Measurements from ENCODE around the gene NUDT1. TPM values are rescaled to one million over a fixed set of nuclear protein-coding genes. Genes with fewer than 3 reads are reported as not detected.

The NUDT1 gene
- total RNA-seq, 3 donors from 2014 or later, result 83.7 to 105 (median 96.8) TPM

GRCh38 chr7:2244404-2244995, 2.5 kb downstream of the NUDT1 start:
- peaks cover 28% of the 10 kb centered on the region for H3K4me1 Mint-ChIP-seq (ENCODE audit: low read depth)
- DNase-seq, result no peak
- H3K4me3 Mint-ChIP-seq, result no peak overlapping the region
- no peaks in the 10 kb centered on the region for H3K36me3 Mint-ChIP-seq (ENCODE audit: insufficient read depth)
- ATAC-seq, result no peak
- H3K27me3 Mint-ChIP-seq (ENCODE audit: low read depth), result no peaks in the 10 kb centered on the region
- H3K9me3 Mint-ChIP-seq, result no peaks in the 10 kb centered on the region

DNA sequence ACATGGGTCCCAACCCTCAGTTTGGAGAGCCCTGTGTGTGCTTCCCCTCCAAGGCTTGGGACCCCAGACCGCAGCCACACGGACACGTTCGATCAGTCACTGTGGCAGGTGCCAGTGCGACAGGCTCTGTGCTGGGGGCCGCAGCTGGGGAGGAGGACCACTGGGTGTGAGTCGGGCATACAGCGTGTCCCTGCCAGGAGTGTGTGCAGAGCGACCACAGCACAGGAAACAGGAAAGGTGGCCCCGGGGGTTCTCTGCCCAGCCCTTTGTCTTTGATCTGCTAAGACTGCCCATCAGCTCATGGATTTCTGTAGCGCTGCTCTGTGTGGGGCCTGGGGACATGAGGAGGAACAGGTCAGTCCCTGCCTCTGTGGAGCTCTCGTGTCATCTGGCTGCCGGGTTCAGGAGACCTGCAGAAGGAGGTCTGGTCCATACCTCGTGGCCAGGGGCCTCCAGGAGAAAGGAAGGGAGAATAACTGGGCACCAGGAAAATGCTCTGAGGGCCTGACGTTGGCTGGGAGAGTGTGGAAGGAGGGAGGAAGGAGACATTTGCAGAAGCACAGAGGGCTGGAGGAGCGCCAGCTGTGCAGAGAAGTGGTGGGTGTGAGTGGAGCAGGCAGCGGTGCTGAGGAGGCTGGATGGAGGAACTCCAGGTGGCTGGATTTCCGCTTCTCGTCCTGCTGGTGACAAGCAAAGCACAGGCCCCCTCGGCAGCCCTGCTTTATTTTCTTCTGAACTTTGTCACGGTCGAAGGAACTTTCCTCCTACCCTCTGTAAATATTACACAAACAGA, 4.1 kb downstream of the NUDT1 start:
- peaks cover 3% of the 10 kb centered on the region for H3K36me3 Mint-ChIP-seq (ENCODE audit: insufficient read depth)
- H3K27me3 Mint-ChIP-seq (ENCODE audit: low read depth), result no peaks in the 10 kb centered on the region
- no peak overlapping the region for H3K4me3 Mint-ChIP-seq
- no peaks in the 10 kb centered on the region for H3K9me3 Mint-ChIP-seq
- H3K4me1 Mint-ChIP-seq (ENCODE audit: low read depth), result peaks cover 25% of the 10 kb centered on the region
- no peak for ATAC-seq
- no peak for DNase-seq

DNA sequence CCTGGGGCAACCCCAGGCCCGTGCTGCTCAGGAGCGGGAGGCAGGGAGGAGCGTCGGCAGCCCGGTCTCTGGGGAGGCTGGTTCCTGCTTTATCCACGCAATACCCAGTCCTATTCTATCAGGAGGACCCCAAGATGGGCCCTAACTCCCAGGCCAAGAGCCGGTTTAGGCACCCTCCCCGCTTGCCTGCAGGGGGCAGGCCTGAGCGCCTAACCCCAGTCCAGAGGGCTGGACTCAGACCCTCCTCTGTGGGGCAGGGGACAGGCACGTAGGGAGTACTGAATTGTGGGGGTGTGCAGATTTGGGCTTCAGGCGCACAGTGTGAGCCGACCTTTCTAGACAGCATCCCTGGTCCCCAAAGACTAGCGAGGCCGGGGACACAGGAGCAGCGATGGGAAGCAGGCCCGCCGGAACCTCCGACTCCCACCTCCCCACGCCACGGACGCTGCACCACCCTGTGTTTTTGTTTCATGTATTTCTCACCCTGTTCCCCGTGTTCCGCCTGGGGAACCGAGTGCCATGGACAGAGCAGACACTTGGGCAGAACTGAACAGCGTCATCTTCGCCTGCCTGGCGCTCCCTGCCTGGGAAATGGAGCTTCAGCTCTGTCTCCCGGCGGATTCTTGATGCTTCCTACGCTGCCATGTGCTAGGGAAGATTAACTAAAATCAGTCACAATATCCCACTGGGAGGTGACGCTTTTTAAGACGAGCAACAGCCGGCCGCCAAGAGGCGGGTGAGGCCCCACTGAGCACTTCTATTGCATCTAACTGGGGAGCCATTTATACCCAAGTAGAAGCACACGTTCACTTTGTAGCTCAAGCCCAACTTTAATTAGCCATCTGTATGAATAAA, 5.3 kb downstream of the NUDT1 start:
- ATAC-seq (peak in 1 of 2 donors; percentile 29), DNase-seq (peak; percentile 17)
- peaks cover 25% of the 10 kb centered on the region for H3K4me1 Mint-ChIP-seq (ENCODE audit: low read depth)
- H3K36me3 Mint-ChIP-seq (ENCODE audit: insufficient read depth), result peaks cover 3% of the 10 kb centered on the region
- no peak overlapping the region for H3K4me3 Mint-ChIP-seq
- no peaks in the 10 kb centered on the region for H3K9me3 Mint-ChIP-seq
- H3K27me3 Mint-ChIP-seq (ENCODE audit: low read depth), result no peaks in the 10 kb centered on the region

DNA sequence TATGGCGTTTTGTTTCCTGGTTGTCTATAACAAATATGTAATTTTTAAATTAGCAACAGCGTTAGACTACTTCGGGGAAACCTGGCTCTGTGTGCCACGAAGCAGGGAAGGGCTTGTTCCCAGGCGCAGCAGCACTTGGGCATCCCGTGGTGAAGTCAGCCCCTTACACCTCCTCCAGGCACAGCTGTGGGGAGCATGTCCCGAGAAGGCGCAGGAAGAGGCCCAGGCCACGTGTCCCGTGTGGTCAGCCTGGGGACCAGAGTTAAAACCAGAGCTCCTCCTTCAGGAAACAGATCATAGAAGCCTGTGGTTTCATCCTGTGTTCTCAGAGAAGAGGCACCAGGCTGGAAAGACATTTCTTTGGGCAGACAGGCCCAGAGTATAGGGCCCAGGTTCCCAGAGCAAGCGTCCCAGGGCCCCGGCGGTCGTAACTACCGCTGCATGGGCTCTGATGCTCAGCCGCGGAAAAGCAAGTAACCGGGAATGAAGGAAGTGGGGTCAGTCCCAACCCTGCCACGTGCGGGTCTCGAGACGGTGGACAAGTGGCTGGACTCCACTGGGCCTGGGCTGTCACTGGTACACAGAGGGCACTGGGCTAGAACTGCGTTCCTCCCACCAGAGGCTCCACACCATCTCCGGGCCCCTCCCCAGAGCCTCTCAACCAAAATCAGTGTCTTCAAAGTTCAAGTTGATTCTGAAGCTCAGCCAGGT, 7.1 kb downstream of the NUDT1 start:
- Mint-ChIP-seq H3K27me3 (ENCODE audit: low read depth) (no peaks in the 10 kb centered on the region), H3K4me1 (ENCODE audit: low read depth) (peaks cover 24% of the 10 kb centered on the region), H3K36me3 (ENCODE audit: insufficient read depth) (peaks cover 3% of the 10 kb centered on the region), H3K4me3 (no peak overlapping the region), H3K9me3 (no peaks in the 10 kb centered on the region)
- ATAC-seq (no peak), DNase-seq (no peak)

GRCh38 chr7:2249744-2250323, 7.8 kb downstream of the NUDT1 start:
- H3K27me3 Mint-ChIP-seq (ENCODE audit: low read depth), result no peaks in the 10 kb centered on the region
- peaks cover 24% of the 10 kb centered on the region for H3K4me1 Mint-ChIP-seq (ENCODE audit: low read depth)
- ATAC-seq (no peak), DNase-seq (no peak)
- H3K9me3 Mint-ChIP-seq, result no peaks in the 10 kb centered on the region
- H3K36me3 Mint-ChIP-seq (ENCODE audit: insufficient read depth), result peaks cover 3% of the 10 kb centered on the region
- H3K4me3 Mint-ChIP-seq, result no peak overlapping the region

GRCh38 chr7:2251381-2251780, 9.4 kb downstream of the NUDT1 start:
- no peaks in the 10 kb centered on the region for H3K27me3 Mint-ChIP-seq (ENCODE audit: low read depth)
- no peaks in the 10 kb centered on the region for H3K9me3 Mint-ChIP-seq
- H3K4me3 Mint-ChIP-seq, result no peak overlapping the region
- H3K36me3 Mint-ChIP-seq (ENCODE audit: insufficient read depth), result peaks cover 3% of the 10 kb centered on the region
- peaks cover 22% of the 10 kb centered on the region for H3K4me1 Mint-ChIP-seq (ENCODE audit: low read depth)
- no peak for ATAC-seq
- no peak for DNase-seq

- Mint-ChIP-seq H3K4me1 (ENCODE audit: low read depth) (peaks cover 22% of the 10 kb centered on the region), H3K4me3 (no peak overlapping the region), H3K36me3 (ENCODE audit: insufficient read depth) (peaks cover 3% of the 10 kb centered on the region), H3K27me3 (ENCODE audit: low read depth) (no peaks in the 10 kb centered on the region), H3K9me3 (no peaks in the 10 kb centered on the region)
- ATAC-seq (no peak), DNase-seq (no peak)
These were observed 10.1 kb downstream of the NUDT1 start for GRCh38 chr7:2251841-2252771.

GRCh38 chr7:2253021-2253420, 11.0 kb downstream of the NUDT1 start:
- H3K9me3 Mint-ChIP-seq, result no peaks in the 10 kb centered on the region

GRCh38 chr7:2253525-2254244, 11.7 kb downstream of the NUDT1 start:
- peaks cover 6% of the 10 kb centered on the region for H3K36me3 Mint-ChIP-seq (ENCODE audit: insufficient read depth)
- H3K4me3 Mint-ChIP-seq, result no peak overlapping the region
- ATAC-seq, result no peak
- DNase-seq, result no peak
- H3K27me3 Mint-ChIP-seq (ENCODE audit: low read depth), result no peaks in the 10 kb centered on the region
- H3K9me3 Mint-ChIP-seq, result no peaks in the 10 kb centered on the region
- H3K4me1 Mint-ChIP-seq (ENCODE audit: low read depth), result peaks cover 15% of the 10 kb centered on the region

More at GRCh38 chr7:2253021-2253420, 11.0 kb downstream of the NUDT1 start:
- no peak for ATAC-seq
- H3K36me3 Mint-ChIP-seq (ENCODE audit: insufficient read depth), result peaks cover 6% of the 10 kb centered on the region
- H3K27me3 Mint-ChIP-seq (ENCODE audit: low read depth), result no peaks in the 10 kb centered on the region
- H3K4me1 Mint-ChIP-seq (ENCODE audit: low read depth), result peaks cover 20% of the 10 kb centered on the region
- DNase-seq, result no peak
- no peak overlapping the region for H3K4me3 Mint-ChIP-seq

DNA sequence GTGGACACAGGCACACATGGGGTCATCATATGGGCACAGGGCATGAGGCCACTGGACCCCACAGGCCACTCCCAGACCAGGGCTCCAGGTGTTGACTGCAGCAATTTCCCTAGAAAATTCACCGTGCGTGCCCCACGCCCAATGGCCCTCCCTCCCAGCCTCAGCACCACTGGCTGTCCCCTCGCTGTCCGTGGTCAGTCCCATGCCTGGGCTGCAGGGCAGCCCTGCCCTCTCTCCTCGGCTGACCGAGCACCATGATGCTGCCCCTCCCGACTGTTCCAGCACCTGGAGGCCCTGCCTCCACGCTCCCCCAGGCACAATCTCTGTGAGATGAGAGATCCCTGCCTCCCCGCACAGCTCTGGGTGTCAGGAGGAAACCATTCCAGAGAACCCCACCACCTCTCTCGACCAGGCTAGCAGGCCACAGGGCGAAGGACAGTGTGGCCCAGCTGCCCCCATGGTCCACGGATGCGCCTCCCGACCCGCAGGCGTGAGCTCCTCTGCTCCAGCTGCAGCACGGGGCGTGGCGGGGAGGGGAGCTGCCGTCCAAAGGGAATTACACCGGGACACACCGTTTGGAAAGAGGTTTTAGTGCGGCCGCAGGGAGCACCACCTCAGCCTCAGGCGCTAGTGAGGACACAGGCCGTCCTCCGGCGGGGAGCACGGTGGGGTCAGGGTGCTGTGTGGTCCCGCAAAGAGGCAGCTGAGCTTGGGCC, 12.6 kb downstream of the NUDT1 start:
- Mint-ChIP-seq H3K9me3 (no peaks in the 10 kb centered on the region), H3K36me3 (ENCODE audit: insufficient read depth) (peaks cover 6% of the 10 kb centered on the region), H3K4me3 (no peak overlapping the region), H3K27me3 (ENCODE audit: low read depth) (no peaks in the 10 kb centered on the region), H3K4me1 (ENCODE audit: low read depth) (peaks cover 6% of the 10 kb centered on the region)
- ATAC-seq (no peak), DNase-seq (no peak)

GRCh38 chr7:2255145-2256139, 13.4 kb downstream of the NUDT1 start:
- H3K36me3 Mint-ChIP-seq (ENCODE audit: insufficient read depth), result peaks cover 6% of the 10 kb centered on the region
- no peaks in the 10 kb centered on the region for H3K27me3 Mint-ChIP-seq (ENCODE audit: low read depth)
- H3K4me3 Mint-ChIP-seq, result no peak overlapping the region
- no peaks in the 10 kb centered on the region for H3K9me3 Mint-ChIP-seq
- no peak for DNase-seq
- no peak for ATAC-seq
- peaks cover 5% of the 10 kb centered on the region for H3K4me1 Mint-ChIP-seq (ENCODE audit: low read depth)
